SJSA1 (cell line): ENCODE measurements around the gene C10orf62. TPM values are rescaled to one million over a fixed set of nuclear protein-coding genes. Genes with fewer than 3 reads are reported as not detected.

Source experiments
- DNase-seq, 2 experiments: peaks; one replicate each; pipeline ENCODE4 v3.0.0-alpha.2; 2015 to 2020; ENCODE audit warnings: low spot score in 2 of 2, low read depth in 1 of 2
- H3K27ac ChIP-seq: fragments of 250-450 bp; sonication (Bioruptor Pico); 2 replicates; pipeline ENCODE4 v1.5.1; 2020; ENCODE audit warnings: mild to moderate bottlenecking, moderate library complexity
- H3K27me3 ChIP-seq: fragments of 250-450 bp; sonication (Bioruptor Pico); replicated peaks from 2 replicates; pipeline ENCODE4 v1.5.1; 2020; ENCODE audit warnings: mild to moderate bottlenecking, moderate library complexity
- H3K36me3 ChIP-seq: fragments of 250-450 bp; sonication (Bioruptor Pico); 2 replicates; pipeline ENCODE4 v1.5.1; 2020; ENCODE audit warnings: mild to moderate bottlenecking
- H3K4me1 ChIP-seq: fragments of 250-450 bp; sonication (Bioruptor Pico); replicated peaks from 2 replicates; pipeline ENCODE4 v1.6.1; 2021; ENCODE audit warnings: mild to moderate bottlenecking
- H3K4me3 ChIP-seq: fragments of 250-450 bp; sonication (Bioruptor Pico); 2 replicates; pipeline ENCODE4 v1.5.1; 2020; ENCODE audit warnings: mild to moderate bottlenecking
- H3K9me3 ChIP-seq: fragments of 250-450 bp; sonication (Bioruptor Pico); replicated peaks from 2 replicates; pipeline ENCODE4 v1.5.1; 2020; ENCODE audit warnings: mild to moderate bottlenecking
- total RNA-seq: library from RNA; depleted of rRNA; stranded (reverse); fragments of >200 nt; shearing (Covaris generic); gene quantifications from 2 replicates; pipeline ENCODE4 v1.2.3, GENCODE V29; 2014

C10orf62 gene
- total RNA-seq, 1 experiment from 2014 or later, result not detected

- Histone ChIP-seq H3K27me3 (no peaks in the 10 kb centered on the region), H3K9me3 (no peaks in the 10 kb centered on the region), H3K4me1 (peaks cover 7% of the 10 kb centered on the region), H3K36me3 (no peaks in the 10 kb centered on the region), H3K4me3 (no peak overlapping the region), H3K27ac (no peak overlapping the region)
- DNase-seq, result no peak
These were observed 4.6 kb upstream of the C10orf62 start for GRCh38 chr10:97584798-97585438.

GRCh38 chr10:97585439-97585811 is 4.1 kb upstream of the C10orf62 start:
- no peak for DNase-seq
- no peaks in the 10 kb centered on the region for H3K9me3 ChIP-seq
- peaks cover 7% of the 10 kb centered on the region for H3K4me1 ChIP-seq
- H3K36me3 ChIP-seq, result no peaks in the 10 kb centered on the region
- H3K4me3 ChIP-seq, result no peak overlapping the region
- no peak overlapping the region for H3K27ac ChIP-seq
- no peaks in the 10 kb centered on the region for H3K27me3 ChIP-seq

- Histone ChIP-seq H3K27me3 (no peaks in the 10 kb centered on the region), H3K36me3 (no peaks in the 10 kb centered on the region), H3K27ac (no peak overlapping the region), H3K4me1 (peaks cover 7% of the 10 kb centered on the region), H3K9me3 (no peaks in the 10 kb centered on the region), H3K4me3 (no peak overlapping the region)
- DNase-seq, result no peak
These were observed 2.3 kb upstream of the C10orf62 start for GRCh38 chr10:97587183-97587582.

GRCh38 chr10:97590082-97590747 is 694 bp downstream of the C10orf62 start:
- H3K36me3 ChIP-seq, result no peaks in the 10 kb centered on the region
- no peaks in the 10 kb centered on the region for H3K9me3 ChIP-seq
- DNase-seq, result no peak
- H3K27me3 ChIP-seq, result no peaks in the 10 kb centered on the region
- H3K27ac ChIP-seq, result no peak overlapping the region
- H3K4me1 ChIP-seq, result no peaks in the 10 kb centered on the region; the same call in 1 of the 2 replicates
- H3K4me3 ChIP-seq, result no peak overlapping the region

- H3K4me3 ChIP-seq, result no peak overlapping the region
- no peak overlapping the region for H3K27ac ChIP-seq
- no peaks in the 10 kb centered on the region for H3K36me3 ChIP-seq
- no peak for DNase-seq
- peaks cover 4% of the 10 kb centered on the region for H3K4me1 ChIP-seq
- no peaks in the 10 kb centered on the region for H3K27me3 ChIP-seq
- no peaks in the 10 kb centered on the region for H3K9me3 ChIP-seq
These were observed 1.4 kb downstream of the C10orf62 start for GRCh38 chr10:97590748-97591495.

GRCh38 chr10:97593421-97593820 is 3.9 kb downstream of the C10orf62 start:
- Histone ChIP-seq H3K27me3 (no peaks in the 10 kb centered on the region), H3K4me1 (peaks cover 25% of the 10 kb centered on the region), H3K4me3 (no peak overlapping the region), H3K36me3 (no peaks in the 10 kb centered on the region), H3K9me3 (no peaks in the 10 kb centered on the region), H3K27ac (no peak overlapping the region)
- DNase-seq, result no peak

GRCh38 chr10:97596101-97597082 is 6.9 kb downstream of the C10orf62 start:
- no peaks in the 10 kb centered on the region for H3K27me3 ChIP-seq
- H3K4me3 ChIP-seq, result no peak overlapping the region
- no peaks in the 10 kb centered on the region for H3K9me3 ChIP-seq
- peak overlapping the region; percentile 22; the same call in 1 of the 2 replicates for H3K27ac ChIP-seq
- peaks cover 25% of the 10 kb centered on the region for H3K4me1 ChIP-seq
- peak; percentile 61 to 62 for DNase-seq
- no peaks in the 10 kb centered on the region for H3K36me3 ChIP-seq

GRCh38 chr10:97597778-97598177 is 8.3 kb downstream of the C10orf62 start:
- DNase-seq, result no peak
- no peaks in the 10 kb centered on the region for H3K9me3 ChIP-seq
- H3K27ac ChIP-seq, result no peak overlapping the region
- peaks cover 25% of the 10 kb centered on the region for H3K4me1 ChIP-seq
- H3K27me3 ChIP-seq, result no peaks in the 10 kb centered on the region
- no peaks in the 10 kb centered on the region for H3K36me3 ChIP-seq
- no peak overlapping the region for H3K4me3 ChIP-seq

- H3K9me3 ChIP-seq, result no peaks in the 10 kb centered on the region
- H3K4me3 ChIP-seq, result no peak overlapping the region
- no peak overlapping the region for H3K27ac ChIP-seq
- no peak for DNase-seq
- H3K27me3 ChIP-seq, result no peaks in the 10 kb centered on the region
- H3K36me3 ChIP-seq, result no peaks in the 10 kb centered on the region
- H3K4me1 ChIP-seq, result peaks cover 25% of the 10 kb centered on the region
These were observed 9.1 kb downstream of the C10orf62 start for GRCh38 chr10:97598407-97599271.

- no peaks in the 10 kb centered on the region for H3K9me3 ChIP-seq
- H3K27me3 ChIP-seq, result no peaks in the 10 kb centered on the region
- no peak overlapping the region for H3K4me3 ChIP-seq
- H3K36me3 ChIP-seq, result no peaks in the 10 kb centered on the region
- DNase-seq, result no peak
- peaks cover 25% of the 10 kb centered on the region for H3K4me1 ChIP-seq
- no peak overlapping the region for H3K27ac ChIP-seq
These were observed 9.7 kb downstream of the C10orf62 start for GRCh38 chr10:97599272-97599619.

- Histone ChIP-seq H3K4me1 (peaks cover 24% of the 10 kb centered on the region), H3K27ac (no peak overlapping the region), H3K27me3 (no peaks in the 10 kb centered on the region), H3K9me3 (no peaks in the 10 kb centered on the region), H3K4me3 (no peak overlapping the region), H3K36me3 (no peaks in the 10 kb centered on the region)
- no peak for DNase-seq
These were observed 11.1 kb downstream of the C10orf62 start for GRCh38 chr10:97600616-97601015.

GRCh38 chr10:97601268-97602215 is 12.0 kb downstream of the C10orf62 start:
- H3K4me1 ChIP-seq, result peaks cover 15% of the 10 kb centered on the region
- H3K9me3 ChIP-seq, result no peaks in the 10 kb centered on the region
- H3K27ac ChIP-seq, result no peak overlapping the region

More at GRCh38 chr10:97601268-97602215, 12.0 kb downstream of the C10orf62 start:
- Histone ChIP-seq H3K27me3 (no peaks in the 10 kb centered on the region), H3K36me3 (no peaks in the 10 kb centered on the region), H3K4me3 (no peak overlapping the region)
- DNase-seq, result no peak
